Measurements from ENCODE around the gene PRSS1.

DNA sequence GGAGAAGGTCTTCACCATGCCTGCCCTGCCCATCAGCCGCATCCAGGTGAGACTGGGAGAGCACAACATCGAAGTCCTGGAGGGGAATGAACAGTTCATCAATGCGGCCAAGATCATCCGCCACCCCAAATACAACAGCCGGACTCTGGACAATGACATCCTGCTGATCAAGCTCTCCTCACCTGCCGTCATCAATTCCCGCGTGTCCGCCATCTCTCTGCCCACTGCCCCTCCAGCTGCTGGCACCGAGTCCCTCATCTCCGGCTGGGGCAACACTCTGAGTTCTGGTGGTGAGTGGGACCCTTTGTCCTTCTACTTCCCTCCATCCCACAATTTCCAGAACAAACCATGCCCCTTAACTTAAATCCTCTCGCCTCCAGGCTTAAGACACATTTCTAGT is 24.0 kb downstream of the PRSS1 start:
- TF ChIP-seq, protein P1, sequence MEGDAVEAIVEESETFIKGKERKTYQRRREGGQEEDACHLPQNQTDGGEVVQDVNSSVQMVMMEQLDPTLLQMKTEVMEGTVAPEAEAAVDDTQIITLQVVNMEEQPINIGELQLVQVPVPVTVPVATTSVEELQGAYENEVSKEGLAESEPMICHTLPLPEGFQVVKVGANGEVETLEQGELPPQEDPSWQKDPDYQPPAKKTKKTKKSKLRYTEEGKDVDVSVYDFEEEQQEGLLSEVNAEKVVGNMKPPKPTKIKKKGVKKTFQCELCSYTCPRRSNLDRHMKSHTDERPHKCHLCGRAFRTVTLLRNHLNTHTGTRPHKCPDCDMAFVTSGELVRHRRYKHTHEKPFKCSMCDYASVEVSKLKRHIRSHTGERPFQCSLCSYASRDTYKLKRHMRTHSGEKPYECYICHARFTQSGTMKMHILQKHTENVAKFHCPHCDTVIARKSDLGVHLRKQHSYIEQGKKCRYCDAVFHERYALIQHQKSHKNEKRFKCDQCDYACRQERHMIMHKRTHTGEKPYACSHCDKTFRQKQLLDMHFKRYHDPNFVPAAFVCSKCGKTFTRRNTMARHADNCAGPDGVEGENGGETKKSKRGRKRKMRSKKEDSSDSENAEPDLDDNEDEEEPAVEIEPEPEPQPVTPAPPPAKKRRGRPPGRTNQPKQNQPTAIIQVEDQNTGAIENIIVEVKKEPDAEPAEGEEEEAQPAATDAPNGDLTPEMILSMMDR (IDR thresholded peaks at IDR 0.05; ENCODE audit: insufficient read depth, low read length): no peak
- TF ChIP-seq POLR2AphosphoS5 (IDR thresholded peaks at IDR 0.05; ENCODE audit: low read depth): no peak
- TF ChIP-seq, protein P2, sequence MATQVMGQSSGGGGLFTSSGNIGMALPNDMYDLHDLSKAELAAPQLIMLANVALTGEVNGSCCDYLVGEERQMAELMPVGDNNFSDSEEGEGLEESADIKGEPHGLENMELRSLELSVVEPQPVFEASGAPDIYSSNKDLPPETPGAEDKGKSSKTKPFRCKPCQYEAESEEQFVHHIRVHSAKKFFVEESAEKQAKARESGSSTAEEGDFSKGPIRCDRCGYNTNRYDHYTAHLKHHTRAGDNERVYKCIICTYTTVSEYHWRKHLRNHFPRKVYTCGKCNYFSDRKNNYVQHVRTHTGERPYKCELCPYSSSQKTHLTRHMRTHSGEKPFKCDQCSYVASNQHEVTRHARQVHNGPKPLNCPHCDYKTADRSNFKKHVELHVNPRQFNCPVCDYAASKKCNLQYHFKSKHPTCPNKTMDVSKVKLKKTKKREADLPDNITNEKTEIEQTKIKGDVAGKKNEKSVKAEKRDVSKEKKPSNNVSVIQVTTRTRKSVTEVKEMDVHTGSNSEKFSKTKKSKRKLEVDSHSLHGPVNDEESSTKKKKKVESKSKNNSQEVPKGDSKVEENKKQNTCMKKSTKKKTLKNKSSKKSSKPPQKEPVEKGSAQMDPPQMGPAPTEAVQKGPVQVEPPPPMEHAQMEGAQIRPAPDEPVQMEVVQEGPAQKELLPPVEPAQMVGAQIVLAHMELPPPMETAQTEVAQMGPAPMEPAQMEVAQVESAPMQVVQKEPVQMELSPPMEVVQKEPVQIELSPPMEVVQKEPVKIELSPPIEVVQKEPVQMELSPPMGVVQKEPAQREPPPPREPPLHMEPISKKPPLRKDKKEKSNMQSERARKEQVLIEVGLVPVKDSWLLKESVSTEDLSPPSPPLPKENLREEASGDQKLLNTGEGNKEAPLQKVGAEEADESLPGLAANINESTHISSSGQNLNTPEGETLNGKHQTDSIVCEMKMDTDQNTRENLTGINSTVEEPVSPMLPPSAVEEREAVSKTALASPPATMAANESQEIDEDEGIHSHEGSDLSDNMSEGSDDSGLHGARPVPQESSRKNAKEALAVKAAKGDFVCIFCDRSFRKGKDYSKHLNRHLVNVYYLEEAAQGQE (IDR thresholded peaks at IDR 0.05; ENCODE audit: insufficient replicate concordance, low read depth): no peak
- TF ChIP-seq GABPA (IDR thresholded peaks at IDR 0.05; ENCODE audit: low read depth): no peak
- TF ChIP-seq SPI1 (IDR thresholded peaks at IDR 0.05; ENCODE audit: borderline replicate concordance, low read depth): no peak

Measured in HL-60 (cell line).